ENCODE results near the gene GRP. TPM values are rescaled to one million over a fixed set of nuclear protein-coding genes. Genes with fewer than 3 reads are reported as not detected.

The GRP gene
- total and polyA plus RNA-seq, 2 donors (not counting 3 experiments of a cell fraction or from before 2014, with no cell fraction given), result not detected

- Histone ChIP-seq H3K79me2 (ENCODE audit: control insufficient read depth, insufficient read depth, low read length) (no peaks in the 10 kb centered on the region), H3K9me1 (replicated peaks; ENCODE audit: control insufficient read depth, extremely low read depth, insufficient read depth, low read length) (no peaks in the 10 kb centered on the region), H4K20me1 (replicated peaks; ENCODE audit: control insufficient read depth, extremely low read depth, insufficient read depth, low read length) (no peaks in the 10 kb centered on the region), H2AFZ (ENCODE audit: low read depth, low read length) (no peak overlapping the region), H3K27me3 (ENCODE audit: control insufficient read depth in 2 of 2, insufficient read depth in 2 of 2, low read length in 2 of 2) (peaks cover 90 to 98% of the 10 kb centered on the region in 2 experiments), H3K9ac (replicated peaks; ENCODE audit: extremely low read depth, insufficient read depth, low read length) (no peak overlapping the region), H3K36me3 (ENCODE audit: control insufficient read depth in 2 of 2, extremely low read depth in 1 of 2, insufficient read depth in 2 of 2, low read length in 2 of 2) (no peaks in the 10 kb centered on the region), H3K4me2 (ENCODE audit: insufficient read depth, low read length) (peak overlapping the region; percentile 19), H3K4me1 (ENCODE audit: control insufficient read depth, extremely low read depth, insufficient read depth, low read length) (peaks cover 2% of the 10 kb centered on the region), H3K27ac (ENCODE audit: insufficient read depth, low read depth, low read length) (no peak overlapping the region), H3K4me3 (replicated peaks in 1 of 3; ENCODE audit: insufficient read depth in 1 of 3, low read depth in 1 of 3, low read length in 3 of 3) (no peak overlapping the region), H3K9me3 (replicated peaks; ENCODE audit: control insufficient read depth, insufficient read depth, low read length) (no peaks in the 10 kb centered on the region)
- BruUV-seq (replicated peaks), result no TSS peak
- TF ChIP-seq JUN (IDR thresholded peaks at IDR 0.05; ENCODE audit: borderline replicate concordance, insufficient read depth, insufficient read length, low read depth) (no peak), EZH2 (IDR thresholded peaks at IDR 0.05; ENCODE audit: borderline replicate concordance, low read depth, low read length, severe bottlenecking) (peak; percentile 65)
- ChIA-PET POLR2A (no interaction called here), CTCF (interaction anchor here (1.1 to 1.4 kb wide), 3 partner anchors 23 to 130 kb away, joined by 4 to 5 read pairs (median 4); no protein-coding TSS in a partner anchor)
- intact Hi-C loops (cut with micrococcal nuclease) (no loop called here), dilution Hi-C loops (cut with MboI; ENCODE audit: extremely low pct_ligation_motif_present, low sequenced_read_pairs) (no loop called here)
- FAIRE-seq (no peak), DNase-seq (ENCODE audit: low read depth, low spot score) (no peak)
These were observed 52.4 kb downstream of the GRP start for GRCh38 chr18:59272221-59272888.

- ChIA-PET CTCF (interaction anchor here (1.1 to 1.4 kb wide), 2 partner anchors 24 to 129 kb away, joined by 4 read pairs; no protein-coding TSS in a partner anchor), POLR2A (no interaction called here)
- TF ChIP-seq EZH2 (IDR thresholded peaks at IDR 0.05; ENCODE audit: borderline replicate concordance, low read depth, low read length, severe bottlenecking), result peak; percentile 96
- no peak for TF ChIP-seq JUN (IDR thresholded peaks at IDR 0.05; ENCODE audit: borderline replicate concordance, insufficient read depth, insufficient read length, low read depth)
- TF ChIP-seq CTCF (IDR thresholded peaks at IDR 0.05; ENCODE audit: extremely low read depth in 1 of 2, insufficient read depth in 1 of 2, low read depth in 1 of 2, low read length in 2 of 2), result peak; percentile 13 to 22
- no peak for FAIRE-seq
- no peaks in the 10 kb centered on the region for H4K20me1 ChIP-seq (replicated peaks; ENCODE audit: control insufficient read depth, extremely low read depth, insufficient read depth, low read length)
- no peaks in the 10 kb centered on the region for H3K36me3 ChIP-seq (ENCODE audit: control insufficient read depth in 2 of 2, extremely low read depth in 1 of 2, insufficient read depth in 2 of 2, low read length in 2 of 2)
- no peak within 1 kb of the TSS for H3K9ac ChIP-seq (replicated peaks; ENCODE audit: extremely low read depth, insufficient read depth, low read length)
- no peaks in the 10 kb centered on the region for H3K79me2 ChIP-seq (ENCODE audit: control insufficient read depth, insufficient read depth, low read length)
- no peaks in the 10 kb centered on the region for H3K9me3 ChIP-seq (replicated peaks; ENCODE audit: control insufficient read depth, insufficient read depth, low read length)
- no peaks in the 10 kb centered on the region for H3K9me1 ChIP-seq (replicated peaks; ENCODE audit: control insufficient read depth, extremely low read depth, insufficient read depth, low read length)
- peak; percentile 8 for DNase-seq (ENCODE audit: low read depth, low spot score)
- H3K4me1 ChIP-seq (ENCODE audit: control insufficient read depth, extremely low read depth, insufficient read depth, low read length), result peaks cover 2% of the 10 kb centered on the region
- no peak within 1 kb of the TSS for H2AFZ ChIP-seq (ENCODE audit: low read depth, low read length)
- no TSS peak for BruUV-seq (replicated peaks)
- dilution Hi-C loops (cut with MboI; ENCODE audit: extremely low pct_ligation_motif_present, low sequenced_read_pairs) (no loop called here), intact Hi-C loops (cut with micrococcal nuclease) (no loop called here)
- no peak within 1 kb of the TSS for H3K4me3 ChIP-seq (replicated peaks in 1 of 3; ENCODE audit: insufficient read depth in 1 of 3, low read depth in 1 of 3, low read length in 3 of 3)
- peaks cover 84 to 92% of the 10 kb centered on the region in 2 experiments for H3K27me3 ChIP-seq (ENCODE audit: control insufficient read depth in 2 of 2, insufficient read depth in 2 of 2, low read length in 2 of 2)
- peak within 1 kb of the TSS; percentile 19 for H3K4me2 ChIP-seq (ENCODE audit: insufficient read depth, low read length)
- no peak within 1 kb of the TSS for H3K27ac ChIP-seq (ENCODE audit: insufficient read depth, low read depth, low read length)
These were observed 53.2 kb downstream of the GRP start, which contains the start of gene RAX for GRCh38 chr18:59272891-59273758. RAX (minus strand) TSS chr18:59273454; CDS start chr18:59273206, 248 bp downstream.
